Measurements from ENCODE around the gene DCHS2.

The DCHS2 gene

GRCh38 chr4:154526151-154526550, 34.6 kb upstream of the DCHS2 start:
- TF ChIP-seq CTCF (IDR thresholded peaks at IDR 0.05): no peak
- TF ChIP-seq ZFX (IDR thresholded peaks at IDR 0.05; ENCODE audit: borderline replicate concordance): no peak
- H3K27ac ChIP-seq: no peak overlapping the region

GRCh38 chr4:154521607-154522006, 30.0 kb upstream of the DCHS2 start:
- TF ChIP-seq ZFX (IDR thresholded peaks at IDR 0.05; ENCODE audit: borderline replicate concordance) (no peak), CTCF (IDR thresholded peaks at IDR 0.05) (no peak)
- H3K27ac ChIP-seq: no peak overlapping the region

- no peak for TF ChIP-seq ZFX (IDR thresholded peaks at IDR 0.05; ENCODE audit: borderline replicate concordance)
- TF ChIP-seq CTCF (IDR thresholded peaks at IDR 0.05): no peak
- no peak overlapping the region for H3K27ac ChIP-seq
These were observed 27.6 kb upstream of the DCHS2 start for GRCh38 chr4:154519214-154519613.

- no peak overlapping the region for H3K27ac ChIP-seq
- no peak for TF ChIP-seq ZFX (IDR thresholded peaks at IDR 0.05; ENCODE audit: borderline replicate concordance)
- TF ChIP-seq CTCF (IDR thresholded peaks at IDR 0.05): no peak
These were observed 26.0 kb upstream of the DCHS2 start for GRCh38 chr4:154517591-154517990.

GRCh38 chr4:154516318-154517029, 24.9 kb upstream of the DCHS2 start:
- H3K27ac ChIP-seq: no peak overlapping the region
- no peak for TF ChIP-seq CTCF (IDR thresholded peaks at IDR 0.05)
- no peak for TF ChIP-seq ZFX (IDR thresholded peaks at IDR 0.05; ENCODE audit: borderline replicate concordance)

- TF ChIP-seq ZFX (IDR thresholded peaks at IDR 0.05; ENCODE audit: borderline replicate concordance) (no peak), CTCF (IDR thresholded peaks at IDR 0.05) (no peak)
- no peak overlapping the region for H3K27ac ChIP-seq
These were observed 20.4 kb upstream of the DCHS2 start for GRCh38 chr4:154511981-154512380.

- no peak for TF ChIP-seq CTCF (IDR thresholded peaks at IDR 0.05)
- TF ChIP-seq ZFX (IDR thresholded peaks at IDR 0.05; ENCODE audit: borderline replicate concordance): no peak
- H3K27ac ChIP-seq: no peak overlapping the region
These were observed 19.9 kb upstream of the DCHS2 start for GRCh38 chr4:154511548-154511947.
